Neural cell (in vitro differentiated cells): ENCODE results near the gene TESK1. TPM values are rescaled to one million over a fixed set of nuclear protein-coding genes. Genes with fewer than 3 reads are reported as not detected.
"Not testable (repeated sequence)": the region's sequence is repeated elsewhere in the genome, so short reads cannot be mapped to it uniquely, and the experiment has no call there.

Experiments
- H2AFZ ChIP-seq: fragments of 200-600, 300-800 bp; sonication (generic), shearing (Covaris generic); 2 replicates; pipeline ENCODE4 v1.6.0; 2014; ENCODE audit warnings: low read depth, mild to moderate bottlenecking, antibody characterized with exemption, low read length, moderate library complexity
- H3F3A ChIP-seq: fragments of 200-600 bp; shearing (Covaris generic); 2 replicates; pipeline ENCODE4 v1.6.1; 2016; ENCODE audit warnings: mild to moderate bottlenecking, moderate library complexity, mixed read lengths, antibody characterized with exemption, low read length; ENCODE audit not compliant: insufficient read depth, poor library complexity, severe bottlenecking
- H3K27ac ChIP-seq: fragments of 200-600, 300-800 bp; sonication (generic), shearing (Covaris generic); 2 replicates; pipeline ENCODE4 v1.5.1; 2014; ENCODE audit warnings: mild to moderate bottlenecking, low read length, moderate library complexity
- H3K27me3 ChIP-seq: fragments of 300-800, 200-600 bp; sonication (generic), shearing (Covaris generic); 2 replicates; pipeline ENCODE4 v1.6.0; 2014; ENCODE audit warnings: mild to moderate bottlenecking, low read depth, low read length, moderate library complexity; ENCODE audit not compliant: insufficient read depth
- H3K36me3 ChIP-seq: fragments of 300-800, 200-600 bp; sonication (generic), shearing (Covaris generic); 2 replicates; pipeline ENCODE4 v1.5.1; 2014; ENCODE audit warnings: mild to moderate bottlenecking, antibody characterized with exemption, low read length, moderate library complexity; ENCODE audit not compliant: insufficient read depth
- H3K4me2 ChIP-seq: fragments of 300-800, 200-600 bp; sonication (generic), shearing (Covaris generic); 2 replicates; pipeline ENCODE4 v1.6.0; 2014; ENCODE audit warnings: mild to moderate bottlenecking, low read length
- H3K4me3 ChIP-seq: fragments of 300-800, 200-600 bp; sonication (generic), shearing (Covaris generic); 2 replicates; pipeline ENCODE4 v1.5.1; 2014; ENCODE audit warnings: mild to moderate bottlenecking, low read length, moderate library complexity
- H3K79me2 ChIP-seq: fragments of 200-600 bp; shearing (Covaris generic); replicated peaks from 2 replicates; pipeline ENCODE4 v1.6.0; 2014; ENCODE audit warnings: mild to moderate bottlenecking, low read length, moderate library complexity; ENCODE audit not compliant: insufficient read depth
- H3K9ac ChIP-seq: fragments of 300-800, 200-600 bp; sonication (generic), shearing (Covaris generic); 2 replicates; pipeline ENCODE4 v1.6.1; 2016; ENCODE audit warnings: mild to moderate bottlenecking, low read length, mixed read lengths
- H3K9me2 ChIP-seq: fragments of 200-600 bp; shearing (Covaris generic); 2 replicates; pipeline ENCODE4 v1.6.1; 2016; ENCODE audit warnings: mild to moderate bottlenecking, low read length, mixed read lengths; ENCODE audit not compliant: insufficient read depth
- H3K9me3 ChIP-seq: fragments of 200-600, 300-800 bp; sonication (generic), shearing (Covaris generic); 2 replicates; pipeline ENCODE4 v1.6.1; 2016; ENCODE audit warnings: mild to moderate bottlenecking, mixed run types, low read length, moderate library complexity, mixed read lengths
- H4K20me1 ChIP-seq: fragments of 200-600 bp; shearing (Covaris generic); 2 replicates; pipeline ENCODE4 v1.6.1; 2016; ENCODE audit warnings: mild to moderate bottlenecking, mixed run types; ENCODE audit not compliant: insufficient read depth
- EP300 ChIP-seq: fragments of 450-650 bp; conservative IDR thresholded peaks from 2 replicates; pipeline ENCODE4 v1.6.1; 2014; ENCODE audit warnings: antibody characterized with exemption, mild to moderate bottlenecking, moderate library complexity; ENCODE audit not compliant: poor library complexity, severe bottlenecking
- EZH2 ChIP-seq: fragments of 200-600, 300-800 bp; shearing (Covaris generic), sonication (generic); IDR thresholded peaks from 2 replicates; pipeline ENCODE4 v1.6.1; 2014; ENCODE audit warnings: antibody characterized with exemption, low read length, borderline replicate concordance, mild to moderate bottlenecking; ENCODE audit not compliant: insufficient read depth, poor library complexity, severe bottlenecking
- MXI1 ChIP-seq: fragments of 450-650 bp; conservative IDR thresholded peaks from 2 replicates; pipeline ENCODE4 v1.6.1; 2014; ENCODE audit warnings: antibody characterized with exemption, mild to moderate bottlenecking; ENCODE audit not compliant: poor library complexity, severe bottlenecking
- POLR2AphosphoS5 ChIP-seq: IDR thresholded peaks from 2 replicates; pipeline ENCODE4 v1.6.1; 2012
- RAD21 ChIP-seq: fragments of 450-650 bp; conservative IDR thresholded peaks from 2 replicates; pipeline ENCODE4 v1.6.1; 2014; ENCODE audit warnings: antibody characterized with exemption, mild to moderate bottlenecking, moderate library complexity
- SMC3 ChIP-seq: fragments of 450-650 bp; conservative IDR thresholded peaks from 2 replicates; pipeline ENCODE4 v1.6.1; 2014; ENCODE audit warnings: antibody characterized with exemption, mild to moderate bottlenecking, moderate library complexity; ENCODE audit not compliant: poor library complexity
- TAF1 ChIP-seq: IDR thresholded peaks from 2 replicates; pipeline ENCODE4 v1.6.1; 2012; ENCODE audit warnings: low read depth
- polyA plus RNA-seq: library from polyadenylated mRNA; depleted of rRNA; stranded (reverse); fragments of >200 nt; gene quantifications from 2 replicates; pipeline ENCODE4 v1.2.3, GENCODE V29; 2014
- TF ChIP-seq, protein P1 (sequence below): fragments of 450-650 bp; IDR thresholded peaks from 2 replicates; pipeline ENCODE4 v1.5.1; 2014; ENCODE audit warnings: antibody characterized with exemption, mild to moderate bottlenecking, moderate library complexity; ENCODE audit not compliant: poor library complexity, severe bottlenecking
- TF ChIP-seq, protein P2 (sequence below): IDR thresholded peaks from 2 replicates; pipeline ENCODE4 v1.6.1; 2012; ENCODE audit warnings: borderline replicate concordance

Gene TESK1
- polyA plus RNA-seq, 1 donor from 2014 or later = 37.9 TPM

DNA sequence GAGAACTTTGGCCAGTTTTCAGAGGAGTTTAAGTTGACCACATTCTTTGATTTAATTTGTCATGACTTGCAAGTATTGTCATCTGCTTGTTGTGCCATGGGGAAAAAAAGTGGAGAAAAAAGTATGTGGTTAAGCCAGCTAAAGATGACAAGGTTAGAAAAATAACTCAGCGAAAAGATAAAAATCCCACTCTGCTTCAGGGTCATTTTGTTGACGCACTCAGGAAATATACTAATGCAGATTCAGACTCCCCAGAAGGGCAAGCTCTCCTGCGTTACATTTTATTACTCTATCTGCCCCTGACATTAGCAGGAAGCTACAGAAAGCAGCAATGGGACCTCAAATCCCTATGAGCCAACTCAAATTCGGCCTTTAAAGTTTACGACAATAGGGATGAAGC, 27.6 kb upstream of the TESK1 start:
- H4K20me1 ChIP-seq = no peaks in the 10 kb centered on the region

DNA sequence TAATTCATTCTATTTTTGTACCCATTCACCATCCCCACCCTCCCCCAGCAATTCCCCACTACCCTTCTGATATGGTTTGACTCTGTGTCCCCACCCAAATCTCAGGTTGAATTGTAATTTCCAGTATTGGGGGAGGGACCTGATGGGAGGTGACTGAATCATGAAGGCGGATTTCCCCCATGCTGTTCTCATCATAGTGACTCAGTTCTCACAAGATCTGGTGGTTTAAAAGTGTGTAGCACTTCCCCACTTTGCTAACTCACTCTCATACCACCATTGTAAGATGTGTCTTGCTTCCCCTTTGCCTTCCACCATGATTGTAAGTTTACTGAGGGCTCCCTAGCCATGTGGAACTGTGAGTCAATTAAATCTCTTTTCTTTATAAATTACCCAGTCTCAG, 25.9 kb upstream of the TESK1 start:
- Histone ChIP-seq H3F3A (no peaks in the 10 kb centered on the region), H3K9me2 (no peaks in the 10 kb centered on the region), H3K27ac (no peak overlapping the region), H3K4me3 (no peak overlapping the region), H3K9ac (no peak overlapping the region), H3K9me3 (no peaks in the 10 kb centered on the region), H4K20me1 (no peaks in the 10 kb centered on the region), H3K36me3 (no peaks in the 10 kb centered on the region), H3K79me2 (no peaks in the 10 kb centered on the region), H2AFZ (no peak overlapping the region), H3K4me2 (no peak overlapping the region), H3K27me3 (no peaks in the 10 kb centered on the region)
- TF ChIP-seq EP300 (no peak), SMC3 (no peak), RAD21 (no peak), EZH2 (no peak), POLR2AphosphoS5 (no peak), MXI1 (no peak), TAF1 (no peak)
- TF ChIP-seq, protein P1, sequence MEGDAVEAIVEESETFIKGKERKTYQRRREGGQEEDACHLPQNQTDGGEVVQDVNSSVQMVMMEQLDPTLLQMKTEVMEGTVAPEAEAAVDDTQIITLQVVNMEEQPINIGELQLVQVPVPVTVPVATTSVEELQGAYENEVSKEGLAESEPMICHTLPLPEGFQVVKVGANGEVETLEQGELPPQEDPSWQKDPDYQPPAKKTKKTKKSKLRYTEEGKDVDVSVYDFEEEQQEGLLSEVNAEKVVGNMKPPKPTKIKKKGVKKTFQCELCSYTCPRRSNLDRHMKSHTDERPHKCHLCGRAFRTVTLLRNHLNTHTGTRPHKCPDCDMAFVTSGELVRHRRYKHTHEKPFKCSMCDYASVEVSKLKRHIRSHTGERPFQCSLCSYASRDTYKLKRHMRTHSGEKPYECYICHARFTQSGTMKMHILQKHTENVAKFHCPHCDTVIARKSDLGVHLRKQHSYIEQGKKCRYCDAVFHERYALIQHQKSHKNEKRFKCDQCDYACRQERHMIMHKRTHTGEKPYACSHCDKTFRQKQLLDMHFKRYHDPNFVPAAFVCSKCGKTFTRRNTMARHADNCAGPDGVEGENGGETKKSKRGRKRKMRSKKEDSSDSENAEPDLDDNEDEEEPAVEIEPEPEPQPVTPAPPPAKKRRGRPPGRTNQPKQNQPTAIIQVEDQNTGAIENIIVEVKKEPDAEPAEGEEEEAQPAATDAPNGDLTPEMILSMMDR = no peak
- TF ChIP-seq, protein P2, sequence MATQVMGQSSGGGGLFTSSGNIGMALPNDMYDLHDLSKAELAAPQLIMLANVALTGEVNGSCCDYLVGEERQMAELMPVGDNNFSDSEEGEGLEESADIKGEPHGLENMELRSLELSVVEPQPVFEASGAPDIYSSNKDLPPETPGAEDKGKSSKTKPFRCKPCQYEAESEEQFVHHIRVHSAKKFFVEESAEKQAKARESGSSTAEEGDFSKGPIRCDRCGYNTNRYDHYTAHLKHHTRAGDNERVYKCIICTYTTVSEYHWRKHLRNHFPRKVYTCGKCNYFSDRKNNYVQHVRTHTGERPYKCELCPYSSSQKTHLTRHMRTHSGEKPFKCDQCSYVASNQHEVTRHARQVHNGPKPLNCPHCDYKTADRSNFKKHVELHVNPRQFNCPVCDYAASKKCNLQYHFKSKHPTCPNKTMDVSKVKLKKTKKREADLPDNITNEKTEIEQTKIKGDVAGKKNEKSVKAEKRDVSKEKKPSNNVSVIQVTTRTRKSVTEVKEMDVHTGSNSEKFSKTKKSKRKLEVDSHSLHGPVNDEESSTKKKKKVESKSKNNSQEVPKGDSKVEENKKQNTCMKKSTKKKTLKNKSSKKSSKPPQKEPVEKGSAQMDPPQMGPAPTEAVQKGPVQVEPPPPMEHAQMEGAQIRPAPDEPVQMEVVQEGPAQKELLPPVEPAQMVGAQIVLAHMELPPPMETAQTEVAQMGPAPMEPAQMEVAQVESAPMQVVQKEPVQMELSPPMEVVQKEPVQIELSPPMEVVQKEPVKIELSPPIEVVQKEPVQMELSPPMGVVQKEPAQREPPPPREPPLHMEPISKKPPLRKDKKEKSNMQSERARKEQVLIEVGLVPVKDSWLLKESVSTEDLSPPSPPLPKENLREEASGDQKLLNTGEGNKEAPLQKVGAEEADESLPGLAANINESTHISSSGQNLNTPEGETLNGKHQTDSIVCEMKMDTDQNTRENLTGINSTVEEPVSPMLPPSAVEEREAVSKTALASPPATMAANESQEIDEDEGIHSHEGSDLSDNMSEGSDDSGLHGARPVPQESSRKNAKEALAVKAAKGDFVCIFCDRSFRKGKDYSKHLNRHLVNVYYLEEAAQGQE = no peak

More for the DNA sequence above, 27.6 kb upstream of the TESK1 start:
- no peaks in the 10 kb centered on the region for H3F3A ChIP-seq
- H3K79me2 ChIP-seq = no peaks in the 10 kb centered on the region
- TF ChIP-seq EP300 (no peak), EZH2 (no peak), POLR2AphosphoS5 (no peak), SMC3 (no peak), RAD21 (no peak), TAF1 (no peak), MXI1 (no peak)
- TF ChIP-seq, protein P1 = no peak
- TF ChIP-seq, protein P2 = no peak
- H2AFZ ChIP-seq = no peak overlapping the region
- no peak overlapping the region for H3K27ac ChIP-seq
- H3K9me2 ChIP-seq = no peaks in the 10 kb centered on the region
- H3K9me3 ChIP-seq = no peaks in the 10 kb centered on the region
- H3K4me3 ChIP-seq = no peak overlapping the region
- H3K27me3 ChIP-seq = no peaks in the 10 kb centered on the region
- no peaks in the 10 kb centered on the region for H3K36me3 ChIP-seq
- H3K9ac ChIP-seq = no peak overlapping the region
- no peak overlapping the region for H3K4me2 ChIP-seq

DNA sequence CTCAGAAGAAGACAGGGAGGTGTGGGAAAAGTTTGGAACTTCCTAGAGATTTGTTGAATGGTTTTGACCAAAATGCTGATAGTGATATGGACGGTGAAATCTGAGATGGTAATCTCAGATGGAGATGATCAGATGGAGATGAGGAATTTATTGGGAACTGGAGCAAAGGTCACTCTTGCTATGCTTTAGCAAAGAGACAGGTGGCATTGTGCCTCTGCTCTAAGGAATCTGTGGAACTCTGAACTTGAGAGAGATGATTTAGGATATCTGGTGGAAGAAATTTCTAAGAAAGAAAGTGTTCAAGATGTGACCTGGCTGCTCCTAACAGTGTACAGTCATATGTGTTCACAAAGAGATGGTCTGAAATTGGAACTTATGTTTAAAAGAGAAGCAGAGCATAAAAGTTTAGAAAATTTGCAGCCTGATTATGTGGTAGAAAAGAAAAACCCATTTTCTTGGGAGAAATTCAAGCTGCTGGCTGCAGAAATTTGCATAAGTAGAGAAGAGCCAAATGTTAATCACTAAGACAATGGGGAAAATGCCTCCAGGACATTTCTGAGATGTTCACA, 25.3 kb upstream of the TESK1 start:
- not testable (repeated sequence) for H3K27ac ChIP-seq, H3F3A ChIP-seq, H3K9me3 ChIP-seq, H4K20me1 ChIP-seq, H3K9ac ChIP-seq, H3K9me2 ChIP-seq, H3K79me2 ChIP-seq, H3K4me2 ChIP-seq, H3K36me3 ChIP-seq, H3K4me3 ChIP-seq, H3K27me3 ChIP-seq, H2AFZ ChIP-seq
